Keratinocyte (primary cell): ENCODE measurements around the gene NHLRC2. TPM values are rescaled to one million over a fixed set of nuclear protein-coding genes. Genes with fewer than 3 reads are reported as not detected.

Experiments
- DNase-seq: peaks from one replicate; pipeline ENCODE4 v3.0.0-alpha.2; 2011; ENCODE audit warnings: low read depth, missing footprints, low spot score
- FAIRE-seq: peaks from 2 replicates; lab custom pipeline; 2011; peaks lifted over from hg19 to GRCh38; lab: Jason Lieb, UNC
- H2AFZ ChIP-seq: 2 replicates; pipeline ENCODE4 v1.6.0; 2012; ENCODE audit warnings: low read length, control low read depth, inconsistent platforms; ENCODE audit not compliant: control insufficient read depth
- H3K27ac ChIP-seq: 2 replicates; pipeline ENCODE4 v1.5.1; 2011; ENCODE audit warnings: low read length; ENCODE audit not compliant: control insufficient read depth, insufficient read depth
- H3K27me3 ChIP-seq: 3 replicates; pipeline ENCODE4 v1.6.0; 2011; ENCODE audit warnings: low read length; ENCODE audit not compliant: control insufficient read depth, insufficient read depth; ENCODE audit errors: extremely low read depth
- H3K36me3 ChIP-seq, 2 experiments: 2 replicates in 1 of 2; 3 replicates in 1 of 2; pipeline ENCODE4 v1.5.1; 2011; ENCODE audit warnings: low read length in 2 of 2, mild to moderate bottlenecking in 1 of 2; ENCODE audit not compliant: control insufficient read depth in 2 of 2, insufficient read depth in 2 of 2; ENCODE audit errors: extremely low read depth in 1 of 2
- H3K4me1 ChIP-seq: 3 replicates; pipeline ENCODE4 v1.5.1; 2011; ENCODE audit warnings: low read length; ENCODE audit not compliant: control insufficient read depth, insufficient read depth; ENCODE audit errors: extremely low read depth
- H3K4me2 ChIP-seq: 3 replicates; pipeline ENCODE4 v1.6.0; 2011; ENCODE audit warnings: low read depth, low read length; ENCODE audit not compliant: control insufficient read depth, insufficient read depth; ENCODE audit errors: extremely low read depth
- H3K4me3 ChIP-seq, 3 experiments: fragments of 200-600 bp in 1 of 3; sonication (generic) in 1 of 3; 2 replicates in 2 of 3; 3 replicates in 1 of 3; pipeline ENCODE4 v1.5.1; 2011 to 2016; ENCODE audit warnings: low read length in 3 of 3, mild to moderate bottlenecking in 3 of 3, control low read depth in 2 of 3, inconsistent platforms in 1 of 3, low read depth in 1 of 3, mixed read lengths in 1 of 3, mixed run types in 1 of 3, moderate library complexity in 1 of 3; ENCODE audit not compliant: control insufficient read depth in 2 of 3, insufficient read depth in 2 of 3; ENCODE audit errors: extremely low read depth in 1 of 3
- H3K79me2 ChIP-seq: 2 replicates; pipeline ENCODE4 v1.6.0; 2012; ENCODE audit warnings: low read length; ENCODE audit not compliant: control insufficient read depth, insufficient read depth
- H3K9ac ChIP-seq: 3 replicates; pipeline ENCODE4 v1.6.0; 2011; ENCODE audit warnings: low read length; ENCODE audit not compliant: control insufficient read depth, insufficient read depth; ENCODE audit errors: extremely low read depth
- H3K9me1 ChIP-seq: 3 replicates; pipeline ENCODE4 v1.6.0; 2011; ENCODE audit warnings: low read length; ENCODE audit not compliant: control insufficient read depth, insufficient read depth; ENCODE audit errors: extremely low read depth
- H3K9me3 ChIP-seq: 2 replicates; pipeline ENCODE4 v1.5.1; 2012; ENCODE audit warnings: low read depth, low read length; ENCODE audit not compliant: control insufficient read depth
- H4K20me1 ChIP-seq: 3 replicates; pipeline ENCODE4 v1.6.0; 2011; ENCODE audit warnings: low read length; ENCODE audit not compliant: control insufficient read depth, insufficient read depth; ENCODE audit errors: extremely low read depth
- EZH2 ChIP-seq: IDR thresholded peaks from one replicate; pipeline ENCODE4 v1.6.1; 2012; ENCODE audit warnings: inconsistent platforms, mild to moderate bottlenecking, low read length, moderate library complexity
- dilution Hi-C: fragments of 300-500 bp; cut with MboI; formaldehyde crosslinking; loops from one replicate; pipeline ENCODE4 v1.7.0; 2020; ENCODE audit warnings: low sequenced_read_pairs; ENCODE audit not compliant: extremely low pct_ligation_motif_present
- polyA plus RNA-seq, 5 experiments: library from polyadenylated mRNA; depleted of rRNA in 3 of 5; stranded (reverse) in 3 of 5; stranded (forward) in 1 of 5; unstranded in 1 of 5; fragments of >200 nt; gene quantifications; 1 replicate in 1 of 5; 2 replicates in 3 of 5; 3 replicates in 1 of 5; pipeline versions ENCODE4 v1.2.1 to v1.2.3, GENCODE V29; 2011 to 2012; ENCODE audit warnings: missing spikeins in 2 of 5, low read depth in 1 of 5, low replicate concordance in 1 of 5
- TF ChIP-seq, protein P1 (sequence below), 3 experiments: IDR thresholded peaks in 1 of 3; conservative IDR thresholded peaks in 1 of 3; optimal IDR thresholded peaks in 1 of 3; 2 replicates in 2 of 3; 3 replicates in 1 of 3; pipeline versions ENCODE3 to v1.5.1; 2011; ENCODE audit warnings: low read length in 3 of 3, mild to moderate bottlenecking in 3 of 3, moderate library complexity in 2 of 3, control low read depth in 1 of 3, inconsistent platforms in 1 of 3; ENCODE audit not compliant: insufficient read depth in 2 of 3; ENCODE audit errors: extremely low read depth in 1 of 3

Gene NHLRC2
- polyA plus RNA-seq, 1 donor (not counting 4 experiments of a cell fraction or from before 2014, with no cell fraction given), result 7.5 TPM

DNA sequence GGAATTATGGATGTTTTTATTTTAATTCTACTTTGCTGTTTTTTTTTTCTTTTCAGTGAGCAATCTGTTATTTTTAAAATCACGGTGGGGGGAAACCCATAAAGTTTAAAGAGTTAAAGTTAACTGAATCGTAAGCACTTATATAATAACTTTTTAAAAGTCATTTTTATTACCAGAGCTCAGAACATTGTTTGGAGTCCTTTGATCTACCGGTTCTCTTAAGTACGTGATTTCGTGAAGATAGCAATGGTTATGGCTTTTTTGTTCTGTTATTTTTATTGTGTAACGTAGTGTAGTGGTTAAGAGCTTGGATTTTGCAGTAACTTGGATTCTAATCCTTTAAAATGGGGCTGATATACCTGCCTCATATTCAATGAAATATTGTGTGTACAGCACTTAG is 57.4 kb downstream of the NHLRC2 start:
- no peaks in the 10 kb centered on the region for H3K79me2 ChIP-seq
- H3K4me2 ChIP-seq, result no peak overlapping the region
- H3K36me3 ChIP-seq, result peaks cover 2 to 3% of the 10 kb centered on the region in 2 experiments
- dilution Hi-C loops, result no loop called here
- H3K27ac ChIP-seq, result no peak overlapping the region
- H2AFZ ChIP-seq, result no peak overlapping the region
- H3K9ac ChIP-seq, result no peak overlapping the region
- H4K20me1 ChIP-seq, result no peaks in the 10 kb centered on the region
- no peaks in the 10 kb centered on the region for H3K9me3 ChIP-seq
- H3K9me1 ChIP-seq, result no peaks in the 10 kb centered on the region
- no peaks in the 10 kb centered on the region for H3K4me1 ChIP-seq
- no peaks in the 10 kb centered on the region for H3K27me3 ChIP-seq
- no peak overlapping the region for H3K4me3 ChIP-seq
- TF ChIP-seq, protein P1, sequence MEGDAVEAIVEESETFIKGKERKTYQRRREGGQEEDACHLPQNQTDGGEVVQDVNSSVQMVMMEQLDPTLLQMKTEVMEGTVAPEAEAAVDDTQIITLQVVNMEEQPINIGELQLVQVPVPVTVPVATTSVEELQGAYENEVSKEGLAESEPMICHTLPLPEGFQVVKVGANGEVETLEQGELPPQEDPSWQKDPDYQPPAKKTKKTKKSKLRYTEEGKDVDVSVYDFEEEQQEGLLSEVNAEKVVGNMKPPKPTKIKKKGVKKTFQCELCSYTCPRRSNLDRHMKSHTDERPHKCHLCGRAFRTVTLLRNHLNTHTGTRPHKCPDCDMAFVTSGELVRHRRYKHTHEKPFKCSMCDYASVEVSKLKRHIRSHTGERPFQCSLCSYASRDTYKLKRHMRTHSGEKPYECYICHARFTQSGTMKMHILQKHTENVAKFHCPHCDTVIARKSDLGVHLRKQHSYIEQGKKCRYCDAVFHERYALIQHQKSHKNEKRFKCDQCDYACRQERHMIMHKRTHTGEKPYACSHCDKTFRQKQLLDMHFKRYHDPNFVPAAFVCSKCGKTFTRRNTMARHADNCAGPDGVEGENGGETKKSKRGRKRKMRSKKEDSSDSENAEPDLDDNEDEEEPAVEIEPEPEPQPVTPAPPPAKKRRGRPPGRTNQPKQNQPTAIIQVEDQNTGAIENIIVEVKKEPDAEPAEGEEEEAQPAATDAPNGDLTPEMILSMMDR (optimal IDR thresholded peaks at IDR 0.05 in 1 of 3, IDR thresholded peaks at IDR 0.05 in 1 of 3, conservative IDR thresholded peaks at IDR 0.05 in 1 of 3; ENCODE audit: extremely low read depth in 1 of 3, insufficient read depth in 2 of 3, low read length in 3 of 3), result no peak
- TF ChIP-seq EZH2, result no peak
- no peak for FAIRE-seq
- DNase-seq, result no peak

DNA sequence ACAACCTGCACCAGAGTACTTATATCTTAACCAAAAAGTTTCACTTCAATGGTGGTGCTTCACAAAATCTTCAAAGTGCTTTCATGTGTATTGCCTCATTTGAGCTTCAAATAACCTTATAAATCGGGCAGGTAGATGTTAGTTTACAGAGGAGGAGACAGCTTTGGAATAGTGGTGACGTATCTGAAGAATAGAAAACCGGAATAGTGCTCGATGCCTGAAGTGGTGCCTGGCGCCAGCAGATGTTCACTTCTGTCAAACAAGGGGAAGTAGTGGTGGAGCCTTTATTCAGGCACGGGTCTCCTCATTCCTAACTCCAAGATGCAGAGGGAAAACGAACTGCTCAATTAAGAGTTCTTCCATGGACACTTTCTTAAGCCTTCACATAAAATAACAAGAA is 58.1 kb downstream of the NHLRC2 start:
- Histone ChIP-seq H3K4me2 (no peak overlapping the region), H3K27ac (no peak overlapping the region), H3K9ac (no peak overlapping the region), H3K36me3 (peaks cover 2 to 3% of the 10 kb centered on the region in 2 experiments), H3K27me3 (no peaks in the 10 kb centered on the region), H3K4me3 (no peak overlapping the region), H3K4me1 (no peaks in the 10 kb centered on the region), H4K20me1 (no peaks in the 10 kb centered on the region), H3K79me2 (no peaks in the 10 kb centered on the region), H3K9me1 (no peaks in the 10 kb centered on the region), H3K9me3 (no peaks in the 10 kb centered on the region), H2AFZ (no peak overlapping the region)
- DNase-seq (no peak), FAIRE-seq (no peak)
- dilution Hi-C loops, result no loop called here
- TF ChIP-seq, protein P1 (optimal IDR thresholded peaks at IDR 0.05 in 1 of 3, IDR thresholded peaks at IDR 0.05 in 1 of 3, conservative IDR thresholded peaks at IDR 0.05 in 1 of 3; ENCODE audit: extremely low read depth in 1 of 3, insufficient read depth in 2 of 3, low read length in 3 of 3), result no peak
- no peak for TF ChIP-seq EZH2
